ENCODE data around the gene CAMK1D. TPM values are rescaled to one million over a fixed set of nuclear protein-coding genes. Genes with fewer than 3 reads are reported as not detected.

CAMK1D gene
- total and polyA plus RNA-seq, 11 donors, result 1.4 to 16.0 (median 2.5) TPM

DNA sequence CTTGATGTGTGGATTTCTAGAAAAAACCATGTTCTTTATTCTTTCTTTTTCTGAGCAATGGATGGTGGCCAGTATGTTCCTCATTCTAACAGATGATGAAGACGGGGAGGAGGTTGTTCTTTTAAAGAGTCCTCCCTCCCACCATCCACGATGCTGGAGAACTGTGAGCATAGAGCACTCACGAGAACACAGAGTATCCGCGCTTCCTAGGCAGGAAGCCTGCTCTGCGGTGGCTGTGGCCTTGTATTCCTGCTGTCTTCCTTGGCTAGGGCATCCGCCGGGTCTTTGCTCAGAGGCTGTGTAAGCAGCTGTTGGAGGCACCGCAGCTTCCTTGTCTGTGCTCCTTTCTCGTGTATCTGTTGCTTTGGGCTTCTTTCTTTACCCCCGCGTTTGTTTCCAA lies 437.9 kb downstream of the CAMK1D start:
- 79 to 88% (median 82%) methylated on average over 12 of the region's 12 CpGs for WGBS, 4 donors
- Histone ChIP-seq H3K4me3 (no peak overlapping the region), H3K36me3 (peaks cover 0 to 5% (median 0%) of the 10 kb centered on the region in 9 donors), H3K4me1 (peaks cover 0 to 4% (median 0%) of the 10 kb centered on the region in 12 donors), H3K27me3 (no peaks in the 10 kb centered on the region), H3K27ac (no peak overlapping the region), H3K9me3 (peaks cover 0 to 6% (median 0%) of the 10 kb centered on the region in 12 donors)
- ATAC-seq (no peak), DNase-seq (no peak)
- intact Hi-C loops (cut with DNase I), result loop anchor here in 3 of 10 donors (10.0 kb wide), 1 partner anchor 118 kb away; no protein-coding TSS in a partner anchor
- TF ChIP-seq POLR2A (IDR thresholded peaks at IDR 0.05), result no peak
- TF ChIP-seq, protein P1, sequence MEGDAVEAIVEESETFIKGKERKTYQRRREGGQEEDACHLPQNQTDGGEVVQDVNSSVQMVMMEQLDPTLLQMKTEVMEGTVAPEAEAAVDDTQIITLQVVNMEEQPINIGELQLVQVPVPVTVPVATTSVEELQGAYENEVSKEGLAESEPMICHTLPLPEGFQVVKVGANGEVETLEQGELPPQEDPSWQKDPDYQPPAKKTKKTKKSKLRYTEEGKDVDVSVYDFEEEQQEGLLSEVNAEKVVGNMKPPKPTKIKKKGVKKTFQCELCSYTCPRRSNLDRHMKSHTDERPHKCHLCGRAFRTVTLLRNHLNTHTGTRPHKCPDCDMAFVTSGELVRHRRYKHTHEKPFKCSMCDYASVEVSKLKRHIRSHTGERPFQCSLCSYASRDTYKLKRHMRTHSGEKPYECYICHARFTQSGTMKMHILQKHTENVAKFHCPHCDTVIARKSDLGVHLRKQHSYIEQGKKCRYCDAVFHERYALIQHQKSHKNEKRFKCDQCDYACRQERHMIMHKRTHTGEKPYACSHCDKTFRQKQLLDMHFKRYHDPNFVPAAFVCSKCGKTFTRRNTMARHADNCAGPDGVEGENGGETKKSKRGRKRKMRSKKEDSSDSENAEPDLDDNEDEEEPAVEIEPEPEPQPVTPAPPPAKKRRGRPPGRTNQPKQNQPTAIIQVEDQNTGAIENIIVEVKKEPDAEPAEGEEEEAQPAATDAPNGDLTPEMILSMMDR (IDR thresholded peaks at IDR 0.05), result no peak

- no peak overlapping the region for H3K4me3 ChIP-seq
- H3K9me3 ChIP-seq, result peaks cover 0 to 6% (median 0%) of the 10 kb centered on the region in 12 donors
- H3K27ac ChIP-seq, result no peak overlapping the region
- no peak for ATAC-seq
- no peaks in the 10 kb centered on the region for H3K27me3 ChIP-seq
- no peaks in the 10 kb centered on the region for H3K4me1 ChIP-seq
- peaks cover 0 to 5% (median 0%) of the 10 kb centered on the region in 9 donors for H3K36me3 ChIP-seq
- no peak for DNase-seq
- TF ChIP-seq, protein P1 (IDR thresholded peaks at IDR 0.05), result no peak
- no peak for TF ChIP-seq POLR2A (IDR thresholded peaks at IDR 0.05)
- intact Hi-C loops (cut with DNase I), result loop anchor here in 3 of 10 donors (10.0 kb wide), 1 partner anchor 117 kb away; no protein-coding TSS in a partner anchor
- WGBS, 4 donors, result 63 to 78% (median 74%) methylated on average over 10 of the region's 10 CpGs
These were observed 438.9 kb downstream of the CAMK1D start for GRCh38 chr10:12788277-12788676.

DNA sequence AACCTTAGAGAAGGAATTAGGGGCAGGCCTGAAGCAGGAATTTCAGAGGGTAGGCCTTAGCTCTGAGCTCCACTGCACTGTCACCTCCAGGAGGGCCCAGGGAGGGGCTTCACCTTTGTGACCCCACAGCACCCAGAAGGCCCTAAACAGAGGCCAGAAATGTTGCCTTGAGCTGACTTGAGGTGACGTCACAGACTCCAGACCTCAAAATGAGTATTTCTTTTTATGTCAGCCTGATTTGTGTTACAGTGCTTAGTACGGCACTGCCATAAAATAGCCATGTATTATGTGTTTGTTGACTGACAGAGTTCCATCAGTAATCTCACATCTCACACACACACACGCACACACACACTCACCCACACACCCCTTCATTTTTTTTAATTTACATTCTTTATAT lies 440.9 kb downstream of the CAMK1D start:
- WGBS, 4 donors, result 77 to 86% (median 83%) methylated on average over 3 of the region's 3 CpGs
- DNase-seq (no peak), ATAC-seq (no peak)
- Histone ChIP-seq H3K4me1 (peaks cover 0 to under 1% (median 0%) of the 10 kb centered on the region in 12 donors), H3K27ac (no peak overlapping the region), H3K36me3 (peaks cover 0 to 5% (median 0%) of the 10 kb centered on the region in 9 donors), H3K4me3 (no peak overlapping the region), H3K27me3 (no peaks in the 10 kb centered on the region), H3K9me3 (peaks cover 0 to 6% (median 0%) of the 10 kb centered on the region in 12 donors)
- TF ChIP-seq, protein P1 (IDR thresholded peaks at IDR 0.05), result no peak
- TF ChIP-seq POLR2A (IDR thresholded peaks at IDR 0.05), result no peak
- intact Hi-C loops (cut with DNase I), result no loop called here

DNA sequence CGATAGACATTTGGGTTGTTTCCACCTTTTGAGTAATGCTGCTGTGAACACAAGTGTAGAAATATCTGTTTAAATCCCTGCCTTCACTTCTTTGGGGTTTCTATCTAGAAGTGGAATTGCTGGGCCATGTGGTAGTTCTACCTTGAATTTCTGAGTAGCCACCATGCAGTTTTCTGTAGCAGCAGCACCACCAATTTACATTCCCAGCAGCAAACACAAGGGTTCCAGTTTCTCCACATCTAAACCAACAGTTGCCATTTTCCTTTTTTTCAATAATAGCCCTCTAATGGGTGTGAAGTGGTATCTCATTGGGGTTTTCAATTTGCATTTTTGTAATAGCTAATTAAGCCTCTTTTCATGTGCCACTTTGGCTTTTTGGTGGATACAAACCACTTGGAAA lies 442.4 kb downstream of the CAMK1D start:
- DNase-seq (no peak), ATAC-seq (no peak)
- intact Hi-C loops (cut with DNase I), result no loop called here
- no peak for TF ChIP-seq POLR2A (IDR thresholded peaks at IDR 0.05)
- TF ChIP-seq, protein P1 (IDR thresholded peaks at IDR 0.05), result no peak
- no peaks in the 10 kb centered on the region for H3K27me3 ChIP-seq
- no peak overlapping the region for H3K27ac ChIP-seq
- peaks cover 0 to 5% (median 0%) of the 10 kb centered on the region in 9 donors for H3K36me3 ChIP-seq
- peaks cover 0 to 3% (median 0%) of the 10 kb centered on the region in 12 donors for H3K4me1 ChIP-seq
- WGBS, 4 donors, result 43 to 100% (median 96%) methylated on average over 1 of the region's 1 CpG
- no peak overlapping the region for H3K4me3 ChIP-seq
- H3K9me3 ChIP-seq, result peaks cover 0 to 6% (median 0%) of the 10 kb centered on the region in 12 donors

Data from heart left ventricle (tissue), 16 donors.